Limb (tissue), 2 donors: ENCODE data around the gene ZNF668.

Source experiments
- DNase-seq, 2 donors: peaks; one replicate each; pipeline ENCODE4 v3.0.0-alpha.2; 2016; ENCODE audit errors: extremely low spot score in 2 of 2

Gene ZNF668

GRCh38 chr16:31081428-31082351, 7.7 kb upstream of the ZNF668 start:
- no peak for DNase-seq

GRCh38 chr16:31080756-31081419, 6.8 kb upstream of the ZNF668 start:
- no peak for DNase-seq

DNA sequence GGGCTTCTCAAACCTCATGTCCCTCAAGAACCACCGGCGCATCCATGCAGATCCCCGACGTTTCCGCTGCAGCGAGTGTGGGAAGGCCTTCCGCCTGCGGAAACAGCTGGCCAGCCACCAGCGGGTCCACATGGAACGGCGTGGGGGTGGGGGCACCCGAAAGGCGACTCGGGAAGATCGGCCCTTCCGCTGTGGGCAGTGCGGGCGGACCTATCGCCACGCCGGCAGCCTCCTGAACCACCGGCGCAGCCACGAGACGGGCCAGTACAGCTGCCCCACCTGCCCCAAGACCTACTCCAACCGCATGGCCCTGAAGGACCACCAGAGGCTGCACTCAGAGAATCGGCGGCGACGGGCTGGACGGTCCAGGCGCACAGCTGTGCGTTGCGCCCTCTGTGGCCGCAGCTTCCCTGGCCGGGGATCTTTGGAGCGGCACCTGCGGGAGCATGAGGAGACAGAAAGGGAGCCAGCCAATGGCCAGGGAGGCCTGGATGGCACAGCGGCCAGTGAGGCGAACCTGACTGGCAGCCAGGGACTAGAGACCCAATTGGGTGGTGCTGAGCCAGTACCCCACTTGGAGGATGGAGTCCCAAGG, 6.1 kb upstream of the ZNF668 start:
- no peak for DNase-seq

GRCh38 chr16:31079342-31079944, 5.4 kb upstream of the ZNF668 start:
- peak in 1 of 2 donors; percentile 29 for DNase-seq

- DNase-seq: no peak
Observed at GRCh38 chr16:31078597-31079341, 4.7 kb upstream of the ZNF668 start.

GRCh38 chr16:31077592-31078396, 3.8 kb upstream of the ZNF668 start:
- no peak for DNase-seq

GRCh38 chr16:31077024-31077423, 3.0 kb upstream of the ZNF668 start:
- DNase-seq: no peak

GRCh38 chr16:31076319-31076718, 2.3 kb upstream of the ZNF668 start:
- peak in 1 of 2 donors; percentile 23 for DNase-seq

DNA sequence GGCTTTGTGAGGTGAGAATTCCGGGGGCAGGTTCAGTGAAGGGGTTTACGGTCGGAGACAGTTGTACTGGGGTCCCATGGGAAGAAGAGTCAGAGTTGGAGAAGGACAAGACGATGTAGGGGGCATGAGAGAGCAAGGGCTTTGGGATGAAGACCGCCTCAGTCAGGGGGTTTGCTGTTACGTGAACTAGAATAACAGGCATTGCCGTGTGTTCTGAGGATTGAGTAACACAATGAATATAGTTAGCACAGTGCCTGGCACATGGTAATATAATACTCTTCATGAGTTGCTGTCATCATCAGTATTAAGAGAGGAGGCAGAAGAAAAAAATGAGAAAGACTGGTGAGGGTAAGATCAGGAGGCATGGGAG, 759 bp upstream of the ZNF668 start:
- DNase-seq: no peak

DNA sequence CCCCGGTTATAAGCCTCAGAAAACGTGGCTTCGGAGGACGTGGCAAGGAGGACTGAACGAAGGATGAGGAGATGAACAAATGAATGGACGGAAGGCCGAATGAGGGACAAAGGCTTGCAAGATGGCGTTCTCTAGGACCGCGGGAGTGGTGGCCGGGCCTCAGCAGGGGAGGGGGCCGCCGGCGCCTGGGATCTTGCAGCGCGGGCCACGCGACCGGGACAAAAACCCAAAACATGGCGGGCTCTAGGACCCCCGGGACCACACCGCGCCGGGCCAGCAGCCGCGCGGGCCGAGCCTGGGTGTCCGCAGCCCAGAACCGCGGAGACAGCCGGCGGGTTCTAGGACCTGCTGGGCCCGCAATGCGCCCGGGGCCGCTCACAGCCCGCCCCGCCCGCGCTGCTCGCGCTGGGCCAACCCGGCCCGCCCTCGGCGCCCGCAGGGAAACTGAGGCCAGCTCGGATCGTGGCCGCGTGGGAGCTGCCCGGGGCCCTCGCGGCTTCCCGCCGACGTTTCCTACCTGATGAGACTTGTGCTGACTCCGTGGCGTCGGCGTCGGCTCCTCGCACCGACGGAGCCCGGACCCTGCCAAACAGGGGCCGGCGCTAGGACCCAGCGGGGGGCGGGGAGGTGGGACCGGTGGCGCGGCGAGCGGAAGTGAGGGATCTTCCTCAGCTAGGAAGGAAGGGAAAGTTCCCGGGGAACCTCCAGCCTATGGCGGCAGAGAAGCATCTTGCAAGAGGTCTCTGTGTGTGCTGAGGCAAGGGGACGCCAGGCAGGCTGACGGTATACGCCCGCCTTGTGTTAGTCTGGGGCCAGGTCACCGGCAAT, 684 bp downstream of the ZNF668 start:
- peak; percentile 93 to 97 for DNase-seq

- DNase-seq: peak in 1 of 2 donors; percentile 48
Observed at GRCh38 chr16:31072540-31073141, 1.4 kb downstream of the ZNF668 start.

DNA sequence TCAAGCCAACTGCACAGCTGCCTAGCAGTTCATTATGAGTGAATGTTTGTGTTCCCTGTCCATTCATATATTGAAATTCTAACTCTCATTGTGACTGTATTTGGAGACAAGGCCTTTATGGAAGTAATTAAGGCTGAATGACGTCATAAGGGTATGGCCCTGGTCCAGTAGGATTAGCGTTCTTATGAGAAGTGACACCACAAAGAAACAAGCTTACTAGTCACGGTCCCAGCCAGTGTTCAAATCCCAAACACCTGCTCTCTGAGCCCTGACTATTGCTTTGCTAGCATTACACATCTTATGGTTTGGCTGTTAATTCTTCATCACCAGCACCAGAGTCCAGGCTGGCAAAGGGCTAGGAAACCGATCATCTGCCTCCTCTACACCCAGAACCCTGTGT, 2.2 kb downstream of the ZNF668 start:
- DNase-seq: peak; percentile 33 to 77

DNA sequence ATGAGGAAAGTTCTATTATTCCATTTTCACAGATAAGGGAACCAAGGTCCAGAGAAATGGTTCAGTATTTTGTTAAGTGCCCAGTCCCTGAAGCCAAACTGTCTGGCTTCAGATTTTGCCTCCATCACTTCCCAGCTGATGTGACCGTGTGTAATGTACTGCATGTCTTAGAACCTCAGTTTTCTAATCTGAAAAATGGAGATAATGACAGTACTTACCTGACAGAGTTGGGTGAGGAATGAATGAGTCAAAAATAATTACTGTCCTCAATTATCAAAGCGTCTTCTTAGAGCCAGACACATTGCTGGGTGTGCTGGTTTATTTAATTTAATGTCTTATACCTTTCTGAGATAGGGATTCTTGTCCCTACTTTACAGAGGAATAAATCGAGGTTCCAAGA, 6.7 kb downstream of the ZNF668 start:
- DNase-seq: no peak

- peak; percentile 60 to 92 for DNase-seq
Observed at GRCh38 chr16:31064882-31065461, 9.1 kb downstream of the ZNF668 start.

GRCh38 chr16:31063843-31064611, 10.0 kb downstream of the ZNF668 start:
- no peak for DNase-seq

DNA sequence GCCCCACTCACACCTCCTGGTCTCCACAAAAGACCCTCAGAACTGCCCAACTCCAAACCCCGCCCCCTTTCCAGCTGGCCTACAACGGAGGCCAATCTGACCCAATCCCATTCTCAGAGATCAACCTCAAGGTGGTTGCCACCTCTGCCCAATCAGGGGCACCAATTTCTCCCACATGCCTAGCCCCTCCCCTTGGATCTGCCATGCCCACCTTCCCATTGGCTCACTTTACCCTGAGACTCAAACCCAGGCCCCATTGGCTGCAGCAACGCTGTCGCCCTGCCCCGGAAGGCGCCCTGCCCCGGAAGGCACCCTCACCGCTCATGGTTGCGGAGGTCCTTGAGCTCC, 10.6 kb downstream of the ZNF668 start:
- no peak for DNase-seq

- no peak for DNase-seq
Observed at GRCh38 chr16:31061813-31062440, 12.1 kb downstream of the ZNF668 start.
